SK-N-SH (cell line): ENCODE data around the gene XPA. TPM values are rescaled to one million over a fixed set of nuclear protein-coding genes. Genes with fewer than 3 reads are reported as not detected.

Experiments
- CTCF ChIA-PET: fragments of 300-600, 350-600 bp; formaldehyde crosslinking; extraction: SDS; loops from one replicate; lab custom pipeline; 2021; lab: Yijun Ruan, JAX
- POLR2A ChIA-PET: fragments of 350-600 bp; sonication (Branson Sonifier 250); formaldehyde crosslinking; extraction: SDS; loops from one replicate; lab custom pipeline; 2020; ENCODE audit warnings: antibody characterized with exemption, inconsistent platforms; lab: Yijun Ruan, JAX
- DNase-seq: peaks from one replicate; pipeline ENCODE4 v3.0.0; 2012
- H2AFZ ChIP-seq: fragments of 200-600 bp; sonication (generic); 2 replicates; pipeline ENCODE4 v1.8.1; 2016; ENCODE audit warnings: antibody characterized with exemption, mild to moderate bottlenecking, low read depth
- H3F3A ChIP-seq: fragments of 200-600 bp; sonication (generic); replicated peaks from 2 replicates; pipeline ENCODE3; 2016; ENCODE audit warnings: antibody characterized with exemption, mild to moderate bottlenecking; ENCODE audit not compliant: insufficient read depth
- H3K27ac ChIP-seq, 2 experiments: fragments of 200-500 bp in 1 of 2; fragments of 200-600 bp in 1 of 2; sonication (Bioruptor generic) in 1 of 2; sonication (generic), shearing (Covaris generic) in 1 of 2; 2 replicates each; pipeline versions ENCODE4 v1.5.1 to v1.6.1; 2014 to 2016; ENCODE audit warnings: low read depth in 2 of 2, inconsistent platforms in 1 of 2, low read length in 1 of 2, mild to moderate bottlenecking in 1 of 2, mixed read lengths in 1 of 2
- H3K27me3 ChIP-seq: fragments of 200-600 bp; sonication (generic), shearing (Covaris generic); 2 replicates; pipeline ENCODE4 v1.6.1; 2016; ENCODE audit warnings: mixed run types; ENCODE audit not compliant: insufficient read depth
- H3K36me3 ChIP-seq, 2 experiments: fragments of 200-500 bp in 1 of 2; fragments of 200-600 bp in 1 of 2; sonication (Bioruptor generic) in 1 of 2; sonication (generic) in 1 of 2; replicated peaks in 1 of 2; 2 replicates each; pipeline versions ENCODE3 to v1.5.1; 2014 to 2016; ENCODE audit warnings: low read length in 1 of 2, mild to moderate bottlenecking in 1 of 2; ENCODE audit not compliant: insufficient read depth in 2 of 2, control insufficient read depth in 1 of 2
- H3K4me1 ChIP-seq, 2 experiments: fragments of 200-500 bp in 1 of 2; fragments of 200-600 bp in 1 of 2; sonication (Bioruptor generic) in 1 of 2; sonication (generic), shearing (Covaris generic) in 1 of 2; 2 replicates each; pipeline versions ENCODE4 v1.5.1 to v1.6.1; 2014 to 2016; ENCODE audit warnings: low read depth in 1 of 2, low read length in 1 of 2, mixed run types in 1 of 2; ENCODE audit not compliant: insufficient read depth in 2 of 2, control insufficient read depth in 1 of 2
- H3K4me2 ChIP-seq: fragments of 200-600 bp; sonication (generic), shearing (Covaris generic); 2 replicates; pipeline ENCODE4 v1.6.1; 2017; ENCODE audit warnings: mixed run types
- H3K4me3 ChIP-seq, 2 experiments: fragments of 200-500 bp in 1 of 2; fragments of 200-600 bp in 1 of 2; sonication (Bioruptor generic) in 1 of 2; sonication (generic), shearing (Covaris generic) in 1 of 2; 2 replicates each; pipeline versions ENCODE4 v1.5.1 to v1.8.1; 2014 to 2016; ENCODE audit warnings: low read depth in 2 of 2, inconsistent platforms in 1 of 2, low read length in 1 of 2, mild to moderate bottlenecking in 1 of 2, mixed read lengths in 1 of 2, moderate library complexity in 1 of 2
- H3K79me2 ChIP-seq: fragments of 200-600 bp; sonication (generic); 2 replicates; pipeline ENCODE4 v1.8.1; 2017; ENCODE audit warnings: mild to moderate bottlenecking; ENCODE audit not compliant: insufficient read depth
- H3K9ac ChIP-seq: fragments of 200-600 bp; sonication (generic); 2 replicates; pipeline ENCODE4 v1.6.1; 2017; ENCODE audit warnings: mixed run types
- H3K9me2 ChIP-seq: fragments of 200-600 bp; sonication (generic); 2 replicates; pipeline ENCODE4 v1.6.1; 2017; ENCODE audit warnings: mixed run types
- H3K9me3 ChIP-seq: fragments of 200-600 bp; sonication (generic); 2 replicates; pipeline ENCODE4 v1.6.1; 2017; ENCODE audit warnings: mixed run types, mild to moderate bottlenecking, moderate library complexity
- H4K20me1 ChIP-seq: fragments of 200-600 bp; sonication (generic); 2 replicates; pipeline ENCODE4 v1.6.1; 2017; ENCODE audit warnings: mild to moderate bottlenecking, mixed run types; ENCODE audit not compliant: insufficient read depth
- CHD2 ChIP-seq: fragments of 150-350 bp; IDR thresholded peaks from 2 replicates; pipeline ENCODE4 v1.6.1; 2018; ENCODE audit warnings: low read length; ENCODE audit not compliant: partially characterized antibody
- EP300 ChIP-seq, 2 experiments: IDR thresholded peaks; 2 replicates each; pipeline versions ENCODE4 v1.4.0 to v1.6.1; 2012; ENCODE audit warnings: borderline replicate concordance in 1 of 2, low read depth in 1 of 2, low read length in 1 of 2
- FOSL2 ChIP-seq: IDR thresholded peaks from 2 replicates; pipeline ENCODE4 v1.4.0; 2012; ENCODE audit warnings: low read depth, mild to moderate bottlenecking, moderate library complexity, borderline replicate concordance
- FOXJ3 ChIP-seq: sonication (generic); formaldehyde crosslinking; IDR thresholded peaks from 2 replicates; pipeline ENCODE4 v1.5.1; 2020; ENCODE audit warnings: mild to moderate bottlenecking, missing genetic modification reagents
- FOXM1 ChIP-seq: IDR thresholded peaks from 2 replicates; pipeline ENCODE4 v1.4.0; 2012; ENCODE audit warnings: low read depth, mild to moderate bottlenecking
- JUND ChIP-seq: IDR thresholded peaks from 2 replicates; pipeline ENCODE4 v1.4.0; 2012
- MEF2A ChIP-seq: IDR thresholded peaks from 2 replicates; pipeline ENCODE4 v1.4.0; 2012; ENCODE audit warnings: low read depth, borderline replicate concordance
- RAD21 ChIP-seq: IDR thresholded peaks from 2 replicates; pipeline ENCODE4 v1.6.1; 2012; ENCODE audit warnings: mild to moderate bottlenecking, low read length
- RCOR1 ChIP-seq: fragments of 150-350 bp; IDR thresholded peaks from 2 replicates; pipeline ENCODE4 v1.6.1; 2017; ENCODE audit warnings: antibody characterized with exemption, low read length
- RFX5 ChIP-seq: IDR thresholded peaks from 2 replicates; pipeline ENCODE4 v1.6.1; 2012; ENCODE audit warnings: mild to moderate bottlenecking, improper control_type of control experiment, low read length
- SIN3A ChIP-seq: IDR thresholded peaks from 2 replicates; pipeline ENCODE4 v1.6.1; 2012; ENCODE audit warnings: low read depth, mild to moderate bottlenecking, low read length, moderate library complexity, borderline replicate concordance
- SMC3 ChIP-seq: IDR thresholded peaks from 2 replicates; pipeline ENCODE4 v1.6.1; 2012; ENCODE audit warnings: low read depth, low read length, improper control_type of control experiment
- TAF1 ChIP-seq: IDR thresholded peaks from 2 replicates; pipeline ENCODE4 v1.6.1; 2012; ENCODE audit warnings: low read depth, mild to moderate bottlenecking, low read length, moderate library complexity, borderline replicate concordance
- TEAD4 ChIP-seq: IDR thresholded peaks from 2 replicates; pipeline ENCODE4 v1.4.0; 2012; ENCODE audit warnings: mild to moderate bottlenecking, borderline replicate concordance; ENCODE audit not compliant: insufficient read depth
- YY1 ChIP-seq: IDR thresholded peaks from 2 replicates; pipeline ENCODE4 v1.4.0; 2012; ENCODE audit warnings: low read depth, mild to moderate bottlenecking
- WGBS: methylation state at CpG from one replicate; pipeline ENCODE4 v1.1.6; 2017; ENCODE audit warnings: low lambda C conversion rate; 5-methylcytosine and 5-hydroxymethylcytosine counted together
- polyA plus RNA-seq, 3 experiments: library from polyadenylated mRNA; depleted of rRNA; stranded (reverse); fragments of >200 nt; gene quantifications; 2 replicates each; pipeline ENCODE4 v1.2.3, GENCODE V29; 2012
- TF ChIP-seq, protein P1 (sequence below): IDR thresholded peaks from 2 replicates; pipeline ENCODE4 v1.4.0; 2012; ENCODE audit warnings: low read depth, borderline replicate concordance
- TF ChIP-seq, protein P2 (sequence below): IDR thresholded peaks from 2 replicates; pipeline ENCODE4; 2012
- TF ChIP-seq, protein P3 (sequence below): fragments of 200-600 bp; sonication (generic); IDR thresholded peaks from 2 replicates; pipeline ENCODE4 v1.6.1; 2017; ENCODE audit warnings: antibody characterized with exemption, mild to moderate bottlenecking, moderate library complexity
- TF ChIP-seq, protein P4 (sequence below): fragments of 150-350 bp; IDR thresholded peaks from 2 replicates; pipeline ENCODE4 v1.6.1; 2016; ENCODE audit warnings: mild to moderate bottlenecking, low read depth, low read length

XPA gene
- polyA plus RNA-seq, 1 of the 3 experiments (the other 2 are of a cell fraction) = 3.3 TPM

DNA sequence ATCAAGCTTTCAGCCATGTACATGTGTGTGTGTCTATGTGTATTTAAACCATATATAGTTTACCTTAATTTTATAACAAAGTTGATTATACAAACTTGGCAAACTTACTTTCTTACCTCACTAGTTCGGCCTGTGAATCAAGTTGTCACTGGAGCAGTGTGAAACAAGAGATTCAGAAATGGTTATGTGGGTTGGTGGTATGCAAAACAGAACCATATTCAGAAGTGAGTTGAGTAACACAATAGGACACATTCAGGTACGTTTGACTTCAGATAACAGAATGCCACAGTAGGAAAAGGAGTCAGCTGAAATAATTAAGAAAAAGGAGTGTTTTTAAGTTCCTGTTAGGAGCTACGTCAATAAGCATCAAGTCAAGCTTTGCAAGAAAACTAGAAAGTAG, 21.5 kb downstream of the XPA start:
- CTCF ChIA-PET = interaction anchor here (1.1 kb wide), 1 partner anchor 207 kb away, joined by 3 read pairs; no protein-coding TSS in a partner anchor
- H4K20me1 ChIP-seq = no peaks in the 10 kb centered on the region
- no peaks in the 10 kb centered on the region for H3K4me1 ChIP-seq
- no peak for TF ChIP-seq MEF2A
- TF ChIP-seq, protein P1, sequence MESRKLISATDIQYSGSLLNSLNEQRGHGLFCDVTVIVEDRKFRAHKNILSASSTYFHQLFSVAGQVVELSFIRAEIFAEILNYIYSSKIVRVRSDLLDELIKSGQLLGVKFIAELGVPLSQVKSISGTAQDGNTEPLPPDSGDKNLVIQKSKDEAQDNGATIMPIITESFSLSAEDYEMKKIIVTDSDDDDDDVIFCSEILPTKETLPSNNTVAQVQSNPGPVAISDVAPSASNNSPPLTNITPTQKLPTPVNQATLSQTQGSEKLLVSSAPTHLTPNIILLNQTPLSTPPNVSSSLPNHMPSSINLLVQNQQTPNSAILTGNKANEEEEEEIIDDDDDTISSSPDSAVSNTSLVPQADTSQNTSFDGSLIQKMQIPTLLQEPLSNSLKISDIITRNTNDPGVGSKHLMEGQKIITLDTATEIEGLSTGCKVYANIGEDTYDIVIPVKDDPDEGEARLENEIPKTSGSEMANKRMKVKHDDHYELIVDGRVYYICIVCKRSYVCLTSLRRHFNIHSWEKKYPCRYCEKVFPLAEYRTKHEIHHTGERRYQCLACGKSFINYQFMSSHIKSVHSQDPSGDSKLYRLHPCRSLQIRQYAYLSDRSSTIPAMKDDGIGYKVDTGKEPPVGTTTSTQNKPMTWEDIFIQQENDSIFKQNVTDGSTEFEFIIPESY = no peak
- TF ChIP-seq SIN3A = no peak
- no peak for TF ChIP-seq CHD2
- TF ChIP-seq JUND = no peak
- no peak for TF ChIP-seq EP300 (IDR thresholded peaks at IDR 0.05; ENCODE audit: borderline replicate concordance in 1 of 2, low read depth in 1 of 2, low read length in 1 of 2)
- TF ChIP-seq RCOR1 = no peak
- TF ChIP-seq, protein P2, sequence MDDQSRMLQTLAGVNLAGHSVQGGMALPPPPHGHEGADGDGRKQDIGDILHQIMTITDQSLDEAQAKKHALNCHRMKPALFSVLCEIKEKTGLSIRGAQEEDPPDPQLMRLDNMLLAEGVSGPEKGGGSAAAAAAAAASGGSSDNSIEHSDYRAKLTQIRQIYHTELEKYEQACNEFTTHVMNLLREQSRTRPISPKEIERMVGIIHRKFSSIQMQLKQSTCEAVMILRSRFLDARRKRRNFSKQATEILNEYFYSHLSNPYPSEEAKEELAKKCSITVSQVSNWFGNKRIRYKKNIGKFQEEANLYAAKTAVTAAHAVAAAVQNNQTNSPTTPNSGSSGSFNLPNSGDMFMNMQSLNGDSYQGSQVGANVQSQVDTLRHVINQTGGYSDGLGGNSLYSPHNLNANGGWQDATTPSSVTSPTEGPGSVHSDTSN = no peak
- no peak for TF ChIP-seq RAD21
- TF ChIP-seq TEAD4 = no peak
- TF ChIP-seq RFX5 = no peak
- no peak for TF ChIP-seq SMC3
- no peak for TF ChIP-seq TAF1
- no peak for TF ChIP-seq FOSL2
- TF ChIP-seq, all 33 proteins: peak for 0
- DNase-seq = no peak
- Histone ChIP-seq H3K9ac (no peak overlapping the region), H3F3A (no peaks in the 10 kb centered on the region), H3K27me3 (no peaks in the 10 kb centered on the region), H3K4me3 (no peak overlapping the region), H3K9me3 (no peaks in the 10 kb centered on the region), H3K4me2 (no peak overlapping the region), H3K79me2 (peaks cover 2% of the 10 kb centered on the region), H2AFZ (no peak overlapping the region), H3K36me3 (peaks cover 80 to 87% of the 10 kb centered on the region in 2 experiments), H3K27ac (no peak overlapping the region), H3K9me2 (no peaks in the 10 kb centered on the region)
- POLR2A ChIA-PET = no interaction called here
- 92% methylated on average over 3 of the region's 3 CpGs for WGBS

DNA sequence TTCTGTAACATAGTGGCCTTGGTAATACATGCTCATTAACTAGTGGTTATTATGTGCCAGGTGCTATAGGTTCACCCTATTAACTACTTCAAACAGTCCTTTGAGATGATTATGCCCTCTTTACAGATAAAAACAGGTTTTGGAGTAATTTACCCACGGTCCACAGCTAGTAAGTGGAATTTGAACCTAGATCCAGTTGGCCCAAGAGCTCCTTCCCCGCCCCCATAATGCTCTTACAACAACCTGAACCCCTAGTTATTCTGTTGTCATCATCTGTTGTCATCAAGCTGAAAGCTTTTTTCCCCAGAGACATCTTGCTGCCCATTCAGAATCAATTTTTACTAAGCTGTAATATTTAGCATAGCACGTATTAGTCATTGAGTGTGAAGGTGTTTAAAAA, 23.2 kb downstream of the XPA start:
- Histone ChIP-seq H4K20me1 (no peaks in the 10 kb centered on the region), H3K4me3 (no peak overlapping the region), H3K36me3 (peaks cover 78 to 92% of the 10 kb centered on the region in 2 experiments), H3K4me2 (no peak overlapping the region), H3K27me3 (no peaks in the 10 kb centered on the region), H3K4me1 (no peaks in the 10 kb centered on the region), H3K9me2 (no peaks in the 10 kb centered on the region), H2AFZ (no peak overlapping the region)
- CTCF ChIA-PET = interaction anchor here (0.7 to 1.7 kb wide), 2 partner anchors 20 to 227 kb away, joined by 3 to 4 read pairs; no protein-coding TSS in a partner anchor
- POLR2A ChIA-PET = interaction anchor here (1.0 kb wide), 1 partner anchor 14 kb away, joined by 5 read pairs; no protein-coding TSS in a partner anchor
- TF ChIP-seq FOXM1 = no peak
- no peak for TF ChIP-seq TAF1
- TF ChIP-seq, protein P3, sequence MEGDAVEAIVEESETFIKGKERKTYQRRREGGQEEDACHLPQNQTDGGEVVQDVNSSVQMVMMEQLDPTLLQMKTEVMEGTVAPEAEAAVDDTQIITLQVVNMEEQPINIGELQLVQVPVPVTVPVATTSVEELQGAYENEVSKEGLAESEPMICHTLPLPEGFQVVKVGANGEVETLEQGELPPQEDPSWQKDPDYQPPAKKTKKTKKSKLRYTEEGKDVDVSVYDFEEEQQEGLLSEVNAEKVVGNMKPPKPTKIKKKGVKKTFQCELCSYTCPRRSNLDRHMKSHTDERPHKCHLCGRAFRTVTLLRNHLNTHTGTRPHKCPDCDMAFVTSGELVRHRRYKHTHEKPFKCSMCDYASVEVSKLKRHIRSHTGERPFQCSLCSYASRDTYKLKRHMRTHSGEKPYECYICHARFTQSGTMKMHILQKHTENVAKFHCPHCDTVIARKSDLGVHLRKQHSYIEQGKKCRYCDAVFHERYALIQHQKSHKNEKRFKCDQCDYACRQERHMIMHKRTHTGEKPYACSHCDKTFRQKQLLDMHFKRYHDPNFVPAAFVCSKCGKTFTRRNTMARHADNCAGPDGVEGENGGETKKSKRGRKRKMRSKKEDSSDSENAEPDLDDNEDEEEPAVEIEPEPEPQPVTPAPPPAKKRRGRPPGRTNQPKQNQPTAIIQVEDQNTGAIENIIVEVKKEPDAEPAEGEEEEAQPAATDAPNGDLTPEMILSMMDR = no peak
- no peak for TF ChIP-seq YY1
- TF ChIP-seq, protein P4, sequence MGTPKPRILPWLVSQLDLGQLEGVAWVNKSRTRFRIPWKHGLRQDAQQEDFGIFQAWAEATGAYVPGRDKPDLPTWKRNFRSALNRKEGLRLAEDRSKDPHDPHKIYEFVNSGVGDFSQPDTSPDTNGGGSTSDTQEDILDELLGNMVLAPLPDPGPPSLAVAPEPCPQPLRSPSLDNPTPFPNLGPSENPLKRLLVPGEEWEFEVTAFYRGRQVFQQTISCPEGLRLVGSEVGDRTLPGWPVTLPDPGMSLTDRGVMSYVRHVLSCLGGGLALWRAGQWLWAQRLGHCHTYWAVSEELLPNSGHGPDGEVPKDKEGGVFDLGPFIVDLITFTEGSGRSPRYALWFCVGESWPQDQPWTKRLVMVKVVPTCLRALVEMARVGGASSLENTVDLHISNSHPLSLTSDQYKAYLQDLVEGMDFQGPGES = no peak
- no peak for TF ChIP-seq RAD21
- TF ChIP-seq FOXJ3 (CRISPR knock-in tag) = no peak
- TF ChIP-seq, all 33 proteins: peak for 0
- 95% methylated on average over 3 of the region's 3 CpGs for WGBS
- Histone ChIP-seq H3K79me2 (peaks cover 1% of the 10 kb centered on the region), H3K9me3 (no peaks in the 10 kb centered on the region), H3K9ac (no peak overlapping the region), H3F3A (peaks cover 11% of the 10 kb centered on the region), H3K27ac (no peak overlapping the region)
- no peak for DNase-seq
